ENCODE measurements around the gene MTMR12. TPM values are rescaled to one million over a fixed set of nuclear protein-coding genes. Genes with fewer than 3 reads are reported as not detected.

Gene MTMR12
- total RNA-seq, 1 experiment from 2014 or later, result 42.7 TPM

DNA sequence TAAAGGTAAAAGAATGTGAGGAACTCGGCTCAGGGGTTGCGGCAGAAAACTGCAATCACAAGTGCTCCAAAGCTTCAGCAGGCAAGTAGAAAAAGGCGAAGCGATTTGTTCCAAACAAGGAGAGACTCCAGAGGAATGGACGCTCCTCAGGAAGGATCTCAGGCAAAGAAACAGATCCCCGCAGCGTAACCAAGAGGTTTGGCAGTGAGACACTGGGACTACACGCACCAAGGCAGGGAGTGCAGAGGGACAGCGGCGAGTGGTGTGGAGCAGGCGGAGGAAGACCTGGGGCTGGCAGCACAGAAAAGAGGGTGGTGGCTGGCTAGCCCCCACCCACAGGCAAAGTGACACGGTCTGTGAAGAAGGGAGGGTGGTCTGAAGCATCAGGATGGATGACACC lies 83.9 kb downstream of the MTMR12 start (continued):
- TF ChIP-seq, protein P1, sequence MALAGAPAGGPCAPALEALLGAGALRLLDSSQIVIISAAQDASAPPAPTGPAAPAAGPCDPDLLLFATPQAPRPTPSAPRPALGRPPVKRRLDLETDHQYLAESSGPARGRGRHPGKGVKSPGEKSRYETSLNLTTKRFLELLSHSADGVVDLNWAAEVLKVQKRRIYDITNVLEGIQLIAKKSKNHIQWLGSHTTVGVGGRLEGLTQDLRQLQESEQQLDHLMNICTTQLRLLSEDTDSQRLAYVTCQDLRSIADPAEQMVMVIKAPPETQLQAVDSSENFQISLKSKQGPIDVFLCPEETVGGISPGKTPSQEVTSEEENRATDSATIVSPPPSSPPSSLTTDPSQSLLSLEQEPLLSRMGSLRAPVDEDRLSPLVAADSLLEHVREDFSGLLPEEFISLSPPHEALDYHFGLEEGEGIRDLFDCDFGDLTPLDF (CRISPR knock-in tag; IDR thresholded peaks at IDR 0.05), result no peak
- TF ChIP-seq ELF4 (CRISPR knock-in tag; IDR thresholded peaks at IDR 0.05; ENCODE audit: low read depth) (no peak), MYBL2 (CRISPR knock-in tag; IDR thresholded peaks at IDR 0.05) (no peak), ZNF396 (CRISPR knock-in tag; IDR thresholded peaks at IDR 0.05; ENCODE audit: borderline replicate concordance) (no peak), SMAD4 (CRISPR knock-in tag; IDR thresholded peaks at IDR 0.05) (no peak)

DNA sequence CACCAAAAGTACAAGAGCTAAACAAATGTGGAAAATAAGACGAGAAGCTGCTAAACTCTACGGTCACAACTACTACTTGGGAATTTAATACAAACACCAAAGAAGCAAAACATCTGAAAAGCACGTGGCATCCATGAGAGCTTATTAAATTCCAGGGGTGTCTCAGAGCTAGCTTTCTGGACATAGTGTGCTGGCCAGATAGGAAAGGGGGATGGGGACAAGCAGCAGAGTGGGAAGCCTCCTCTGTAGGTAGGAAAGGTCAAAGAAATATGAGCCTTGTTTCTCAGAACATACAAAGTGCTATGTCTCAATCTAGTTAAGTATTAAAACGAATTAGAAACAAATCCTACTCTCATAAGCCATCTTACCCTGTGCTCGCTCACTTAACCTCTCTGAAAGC lies 87.3 kb downstream of the MTMR12 start:
- CTCF ChIA-PET, result no interaction called here
- no peak for TF ChIP-seq ESRRA (CRISPR knock-in tag; IDR thresholded peaks at IDR 0.05; ENCODE audit: borderline replicate concordance)
- TF ChIP-seq ZNF396 (CRISPR knock-in tag; IDR thresholded peaks at IDR 0.05; ENCODE audit: borderline replicate concordance), result no peak
- TF ChIP-seq NR3C1 (CRISPR knock-in tag; conservative IDR thresholded peaks at IDR 0.05; ENCODE audit: low read depth), result no peak
- TF ChIP-seq, protein P2, sequence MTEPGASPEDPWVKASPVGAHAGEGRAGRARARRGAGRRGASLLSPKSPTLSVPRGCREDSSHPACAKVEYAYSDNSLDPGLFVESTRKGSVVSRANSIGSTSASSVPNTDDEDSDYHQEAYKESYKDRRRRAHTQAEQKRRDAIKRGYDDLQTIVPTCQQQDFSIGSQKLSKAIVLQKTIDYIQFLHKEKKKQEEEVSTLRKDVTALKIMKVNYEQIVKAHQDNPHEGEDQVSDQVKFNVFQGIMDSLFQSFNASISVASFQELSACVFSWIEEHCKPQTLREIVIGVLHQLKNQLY (CRISPR knock-in tag; IDR thresholded peaks at IDR 0.05), result no peak
- TF ChIP-seq GABPB1 (CRISPR knock-in tag; IDR thresholded peaks at IDR 0.05), result no peak
- TF ChIP-seq, protein P3, sequence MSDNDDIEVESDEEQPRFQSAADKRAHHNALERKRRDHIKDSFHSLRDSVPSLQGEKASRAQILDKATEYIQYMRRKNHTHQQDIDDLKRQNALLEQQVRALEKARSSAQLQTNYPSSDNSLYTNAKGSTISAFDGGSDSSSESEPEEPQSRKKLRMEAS (CRISPR knock-in tag; IDR thresholded peaks at IDR 0.05), result no peak
- TF ChIP-seq JAZF1 (CRISPR knock-in tag; IDR thresholded peaks at IDR 0.05), result no peak
- TF ChIP-seq NFYB (CRISPR knock-in tag; conservative IDR thresholded peaks at IDR 0.05; ENCODE audit: low read depth), result no peak
- no peak for TF ChIP-seq SMAD3 (CRISPR knock-in tag; IDR thresholded peaks at IDR 0.05; ENCODE audit: borderline replicate concordance)
- TF ChIP-seq, protein P4, sequence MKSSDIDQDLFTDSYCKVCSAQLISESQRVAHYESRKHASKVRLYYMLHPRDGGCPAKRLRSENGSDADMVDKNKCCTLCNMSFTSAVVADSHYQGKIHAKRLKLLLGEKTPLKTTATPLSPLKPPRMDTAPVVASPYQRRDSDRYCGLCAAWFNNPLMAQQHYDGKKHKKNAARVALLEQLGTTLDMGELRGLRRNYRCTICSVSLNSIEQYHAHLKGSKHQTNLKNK (CRISPR knock-in tag; IDR thresholded peaks at IDR 0.05), result no peak
- no peak for DNase-seq (ENCODE audit: low spot score)
- POLR2A ChIA-PET, result interaction anchor here (0.6 kb wide), 1 partner anchor 347 kb away, joined by 3 read pairs; no protein-coding TSS in a partner anchor
- H3K4me1 Mint-ChIP-seq, result peaks cover 14% of the 10 kb centered on the region; the same call in 1 of the 2 replicates
- no peak for ATAC-seq
- H3K27ac Mint-ChIP-seq, result peak overlapping the region; percentile 25
- peaks cover 31% of the 10 kb centered on the region for H3K36me3 Mint-ChIP-seq
- H3K9me3 Mint-ChIP-seq, result peaks cover 3% of the 10 kb centered on the region; the same call in 1 of the 2 replicates
- no peak overlapping the region for H3K4me3 Mint-ChIP-seq
- H3K27me3 Mint-ChIP-seq (ENCODE audit: low read depth), result no peaks in the 10 kb centered on the region; the same call in 1 of the 2 replicates

DNA sequence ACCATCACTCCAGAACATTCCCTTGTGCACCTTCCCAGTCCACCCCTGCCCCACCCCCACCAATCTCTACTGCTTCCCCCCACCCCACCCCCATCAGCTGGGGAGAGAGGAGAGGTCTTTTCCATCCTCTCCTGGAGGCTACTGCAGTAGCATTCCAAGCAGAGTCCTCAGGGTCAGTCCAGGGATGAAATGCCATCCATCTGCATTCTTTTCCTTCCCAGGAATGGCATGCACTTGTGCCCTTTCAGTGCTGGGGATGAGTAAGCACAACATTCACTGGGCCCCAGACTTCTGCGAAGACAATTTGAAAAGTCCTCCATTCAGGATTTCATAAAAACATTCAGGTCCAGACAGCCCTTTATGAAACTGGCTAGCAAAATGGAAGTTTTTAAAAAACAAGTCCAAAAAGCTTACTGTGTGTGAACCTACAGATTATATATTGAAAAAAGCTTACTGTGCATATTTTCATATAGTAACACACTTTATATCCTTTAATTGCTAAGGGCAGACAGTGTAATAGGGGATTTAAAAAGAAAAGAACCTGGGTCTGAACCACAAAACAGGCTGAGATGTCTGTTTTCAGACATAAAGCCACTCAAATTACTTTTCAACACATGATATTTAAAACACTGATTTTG lies 88.6 kb downstream of the MTMR12 start:
- Mint-ChIP-seq H3K4me1 (peaks cover 14% of the 10 kb centered on the region; the same call in 1 of the 2 replicates), H3K27ac (peak overlapping the region; percentile 32; the same call in 1 of the 2 replicates), H3K4me3 (no peak overlapping the region), H3K27me3 (ENCODE audit: low read depth) (no peaks in the 10 kb centered on the region; the same call in 1 of the 2 replicates), H3K36me3 (peaks cover 18% of the 10 kb centered on the region), H3K9me3 (peaks cover 3% of the 10 kb centered on the region; the same call in 1 of the 2 replicates)
- ChIA-PET CTCF (interaction anchor here (1.8 kb wide), 1 partner anchor 105 kb away, joined by 4 read pairs; no protein-coding TSS in a partner anchor), POLR2A (interaction anchor here (1.0 kb wide), 1 partner anchor 101 kb away, joined by 3 read pairs; no protein-coding TSS in a partner anchor)
- DNase-seq (ENCODE audit: low spot score) (peak; percentile 32), ATAC-seq (peak; percentile 85)
- TF ChIP-seq, protein P4 (CRISPR knock-in tag; IDR thresholded peaks at IDR 0.05), result no peak
- TF ChIP-seq, protein P5, sequence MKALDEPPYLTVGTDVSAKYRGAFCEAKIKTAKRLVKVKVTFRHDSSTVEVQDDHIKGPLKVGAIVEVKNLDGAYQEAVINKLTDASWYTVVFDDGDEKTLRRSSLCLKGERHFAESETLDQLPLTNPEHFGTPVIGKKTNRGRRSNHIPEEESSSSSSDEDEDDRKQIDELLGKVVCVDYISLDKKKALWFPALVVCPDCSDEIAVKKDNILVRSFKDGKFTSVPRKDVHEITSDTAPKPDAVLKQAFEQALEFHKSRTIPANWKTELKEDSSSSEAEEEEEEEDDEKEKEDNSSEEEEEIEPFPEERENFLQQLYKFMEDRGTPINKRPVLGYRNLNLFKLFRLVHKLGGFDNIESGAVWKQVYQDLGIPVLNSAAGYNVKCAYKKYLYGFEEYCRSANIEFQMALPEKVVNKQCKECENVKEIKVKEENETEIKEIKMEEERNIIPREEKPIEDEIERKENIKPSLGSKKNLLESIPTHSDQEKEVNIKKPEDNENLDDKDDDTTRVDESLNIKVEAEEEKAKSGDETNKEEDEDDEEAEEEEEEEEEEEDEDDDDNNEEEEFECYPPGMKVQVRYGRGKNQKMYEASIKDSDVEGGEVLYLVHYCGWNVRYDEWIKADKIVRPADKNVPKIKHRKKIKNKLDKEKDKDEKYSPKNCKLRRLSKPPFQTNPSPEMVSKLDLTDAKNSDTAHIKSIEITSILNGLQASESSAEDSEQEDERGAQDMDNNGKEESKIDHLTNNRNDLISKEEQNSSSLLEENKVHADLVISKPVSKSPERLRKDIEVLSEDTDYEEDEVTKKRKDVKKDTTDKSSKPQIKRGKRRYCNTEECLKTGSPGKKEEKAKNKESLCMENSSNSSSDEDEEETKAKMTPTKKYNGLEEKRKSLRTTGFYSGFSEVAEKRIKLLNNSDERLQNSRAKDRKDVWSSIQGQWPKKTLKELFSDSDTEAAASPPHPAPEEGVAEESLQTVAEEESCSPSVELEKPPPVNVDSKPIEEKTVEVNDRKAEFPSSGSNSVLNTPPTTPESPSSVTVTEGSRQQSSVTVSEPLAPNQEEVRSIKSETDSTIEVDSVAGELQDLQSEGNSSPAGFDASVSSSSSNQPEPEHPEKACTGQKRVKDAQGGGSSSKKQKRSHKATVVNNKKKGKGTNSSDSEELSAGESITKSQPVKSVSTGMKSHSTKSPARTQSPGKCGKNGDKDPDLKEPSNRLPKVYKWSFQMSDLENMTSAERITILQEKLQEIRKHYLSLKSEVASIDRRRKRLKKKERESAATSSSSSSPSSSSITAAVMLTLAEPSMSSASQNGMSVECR (CRISPR knock-in tag; IDR thresholded peaks at IDR 0.05; ENCODE audit: borderline replicate concordance), result no peak
- TF ChIP-seq SP1 (CRISPR knock-in tag; conservative IDR thresholded peaks at IDR 0.05) (no peak), GABPB1 (CRISPR knock-in tag; IDR thresholded peaks at IDR 0.05) (no peak), ZBTB21 (CRISPR knock-in tag; IDR thresholded peaks at IDR 0.05; ENCODE audit: borderline replicate concordance) (no peak)
- TF ChIP-seq, protein P1 (CRISPR knock-in tag; IDR thresholded peaks at IDR 0.05), result no peak
- TF ChIP-seq, protein P6, sequence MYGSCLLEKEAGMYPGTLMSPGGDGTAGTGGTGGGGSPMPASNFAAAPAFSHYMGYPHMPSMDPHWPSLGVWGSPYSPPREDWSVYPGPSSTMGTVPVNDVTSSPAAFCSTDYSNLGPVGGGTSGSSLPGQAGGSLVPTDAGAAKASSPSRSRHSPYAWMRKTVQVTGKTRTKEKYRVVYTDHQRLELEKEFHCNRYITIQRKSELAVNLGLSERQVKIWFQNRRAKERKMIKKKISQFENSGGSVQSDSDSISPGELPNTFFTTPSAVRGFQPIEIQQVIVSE (CRISPR knock-in tag; IDR thresholded peaks at IDR 0.05; ENCODE audit: borderline replicate concordance), result no peak

Measured in WTC11 (cell line).